ENCODE measurements around the gene ADIPOQ.
"Not testable (repeated sequence)": the region's sequence is repeated elsewhere in the genome, so short reads cannot be mapped to it uniquely, and the experiment has no call there.

ADIPOQ gene

DNA sequence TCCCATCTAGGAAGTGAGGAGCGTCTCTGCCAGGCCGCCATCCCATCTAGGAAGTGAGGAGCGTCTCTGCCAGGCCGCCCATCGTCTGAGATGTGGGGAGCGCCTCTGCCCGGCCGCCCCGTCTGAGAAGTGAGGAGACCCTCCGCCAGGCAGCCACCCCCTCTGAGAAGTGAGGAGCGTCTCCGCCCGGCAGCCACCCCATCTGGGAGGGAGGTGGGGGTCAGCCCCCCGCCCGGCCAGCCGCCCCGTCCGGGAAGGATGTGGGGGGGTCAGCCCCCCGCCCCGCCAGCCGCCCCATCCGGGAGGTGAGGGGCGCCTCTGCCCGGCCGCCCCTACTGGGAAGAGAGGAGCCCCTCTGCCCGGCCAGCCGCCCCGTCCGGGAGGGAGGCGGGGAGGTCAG, 31.3 kb downstream of the ADIPOQ start:
- FAIRE-seq = not testable (repeated sequence)

DNA sequence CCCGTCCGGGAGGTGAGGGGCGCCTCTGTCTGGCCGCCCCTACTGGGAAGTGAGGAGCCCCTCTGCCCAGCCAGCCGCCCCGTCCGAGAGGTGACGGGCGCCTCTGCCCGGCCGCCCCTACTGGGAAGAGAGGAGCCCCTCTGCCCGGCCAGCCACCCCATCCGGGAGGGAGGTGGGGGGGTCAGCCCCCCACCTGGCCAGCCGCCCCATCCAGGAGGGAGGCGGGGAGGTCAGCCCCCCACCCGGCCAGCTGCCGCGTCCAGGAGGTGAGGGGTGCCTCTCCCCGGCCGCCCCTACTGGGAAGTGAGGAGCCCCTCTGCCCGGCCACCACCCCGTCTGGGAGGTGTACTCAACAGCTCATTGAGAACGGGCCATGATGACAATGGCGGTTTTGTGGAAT, 31.7 kb downstream of the ADIPOQ start:
- FAIRE-seq = not testable (repeated sequence)

DNA sequence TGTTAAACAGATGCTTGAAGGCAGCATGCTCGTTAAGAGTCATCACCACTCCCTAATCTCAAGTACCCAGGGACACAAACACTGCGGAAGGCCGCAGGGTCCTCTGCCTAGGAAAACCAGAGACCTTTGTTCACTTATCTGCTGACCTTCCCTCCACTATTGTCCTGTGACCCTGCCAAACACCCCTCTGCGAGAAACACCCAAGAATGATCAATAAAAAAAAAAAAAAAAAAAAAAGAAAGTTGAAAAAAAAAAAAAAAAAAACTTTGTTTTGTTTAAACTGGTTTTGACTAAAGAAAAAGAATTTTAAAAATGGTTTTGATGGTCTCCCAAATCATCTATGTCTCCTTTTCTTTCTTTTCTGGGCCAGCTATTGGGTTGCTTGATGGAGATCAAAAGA, 32.3 kb downstream of the ADIPOQ start:
- not testable (repeated sequence) for FAIRE-seq

DNA sequence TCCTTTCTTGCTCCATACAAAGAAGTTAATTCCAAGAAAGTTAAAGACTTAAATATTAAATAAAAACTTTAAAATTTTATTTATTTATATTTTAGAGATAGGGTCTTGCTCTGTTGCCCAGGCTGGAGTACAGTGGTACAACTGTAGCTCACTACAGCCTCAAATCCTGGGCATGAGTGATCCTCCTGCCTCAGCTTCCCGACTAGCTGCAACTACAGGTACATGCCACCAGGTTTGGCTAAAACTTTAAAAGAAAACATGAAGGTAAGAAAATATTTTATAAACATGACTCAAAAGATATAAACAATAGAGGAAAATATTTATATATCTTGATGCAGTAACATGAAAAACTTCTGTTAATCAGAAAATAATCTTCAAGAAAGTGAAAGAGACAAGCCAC, 33.2 kb downstream of the ADIPOQ start:
- FAIRE-seq = no peak

DNA sequence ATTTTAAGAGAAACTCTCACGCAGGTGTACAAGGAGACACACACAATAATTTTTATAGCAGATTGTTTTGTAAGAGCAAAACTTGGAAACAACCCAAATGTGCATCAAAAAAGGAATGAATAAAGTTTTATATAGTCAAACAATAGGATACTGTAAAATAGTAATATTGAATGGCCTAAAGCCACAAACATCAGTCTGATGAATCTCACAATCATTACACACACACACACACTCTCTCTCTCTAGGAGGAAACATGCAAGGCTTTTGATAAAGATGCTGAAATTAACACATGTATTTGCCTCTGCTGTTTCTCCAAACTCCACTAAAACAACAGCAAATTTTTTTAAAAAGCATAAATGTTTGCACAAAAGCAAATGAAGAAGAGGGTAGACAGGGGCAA, 37.3 kb downstream of the ADIPOQ start:
- no peak for FAIRE-seq

DNA sequence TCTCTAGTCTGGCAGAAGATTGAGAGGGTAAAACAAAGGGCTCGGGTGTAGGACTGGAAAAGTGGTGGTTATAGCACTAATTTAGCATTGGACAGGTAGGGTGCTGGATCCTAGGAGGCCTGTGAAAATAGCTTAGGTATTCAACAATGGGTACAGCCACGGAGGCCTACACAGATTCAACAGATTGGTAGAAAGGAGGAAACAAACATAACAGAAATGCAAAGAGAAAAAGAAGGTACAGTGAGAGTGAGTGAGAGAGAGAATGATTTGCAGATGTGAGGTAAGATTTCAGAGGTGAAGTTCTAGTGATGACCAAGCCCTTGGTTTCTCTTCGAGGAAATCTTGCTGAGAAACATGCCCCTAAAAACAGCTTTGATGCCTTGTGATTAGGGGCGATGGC, 37.9 kb downstream of the ADIPOQ start:
- no peak for FAIRE-seq

DNA sequence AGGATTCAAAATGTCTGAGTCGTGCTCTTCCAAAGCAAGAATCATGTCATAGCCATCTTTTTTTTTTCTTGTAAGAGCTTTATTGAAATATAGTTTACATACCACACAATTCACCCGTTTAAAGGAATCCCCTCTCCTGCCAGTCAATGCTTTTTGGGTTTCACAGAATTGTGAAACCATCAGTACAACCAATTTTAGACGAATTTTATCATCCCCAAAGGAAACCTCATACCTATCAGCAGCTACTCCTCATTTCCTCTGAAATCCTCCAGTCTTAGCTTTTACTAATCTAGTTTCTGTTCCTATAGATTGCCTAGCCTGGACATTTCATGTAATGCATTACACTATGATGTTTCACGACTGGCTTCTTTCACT, 39.6 kb downstream of the ADIPOQ start:
- no peak for FAIRE-seq

DNA sequence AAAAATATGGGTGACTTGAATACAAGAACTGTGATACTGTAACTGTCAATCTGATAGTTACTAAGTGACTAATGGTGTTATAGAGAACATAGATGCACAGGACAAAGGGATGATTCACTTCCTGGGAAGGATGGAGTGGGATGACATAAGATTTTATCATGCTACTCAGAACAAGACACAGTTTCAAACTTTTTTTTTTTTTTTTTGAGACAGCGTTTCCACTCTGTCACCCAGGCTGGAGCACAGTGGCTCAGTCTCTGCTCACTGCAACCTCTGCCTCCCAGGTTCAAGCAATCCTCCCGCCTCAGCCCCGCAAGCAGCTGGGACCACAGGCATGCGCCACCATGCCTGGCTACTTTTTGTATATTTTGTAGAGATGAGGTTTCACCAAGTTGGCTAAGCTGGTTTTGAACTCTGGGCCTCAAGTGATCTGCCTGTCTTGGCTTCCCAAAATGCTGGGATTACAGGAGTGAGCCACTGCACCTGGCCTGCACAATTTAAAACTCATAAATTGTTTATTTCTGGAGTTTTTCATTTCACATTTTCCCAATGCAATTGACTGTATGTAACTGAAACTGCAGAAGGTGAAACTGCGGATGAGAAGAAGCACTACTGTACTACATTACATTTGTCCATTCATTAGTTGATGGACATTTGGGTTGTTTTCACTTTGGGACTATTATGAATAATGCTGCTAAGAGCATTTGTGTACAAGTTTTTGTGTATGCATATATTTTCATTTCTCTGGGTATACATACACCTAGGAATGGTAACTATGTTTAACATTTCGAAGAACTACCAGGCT, 40.6 kb downstream of the ADIPOQ start:
- FAIRE-seq = no peak

DNA sequence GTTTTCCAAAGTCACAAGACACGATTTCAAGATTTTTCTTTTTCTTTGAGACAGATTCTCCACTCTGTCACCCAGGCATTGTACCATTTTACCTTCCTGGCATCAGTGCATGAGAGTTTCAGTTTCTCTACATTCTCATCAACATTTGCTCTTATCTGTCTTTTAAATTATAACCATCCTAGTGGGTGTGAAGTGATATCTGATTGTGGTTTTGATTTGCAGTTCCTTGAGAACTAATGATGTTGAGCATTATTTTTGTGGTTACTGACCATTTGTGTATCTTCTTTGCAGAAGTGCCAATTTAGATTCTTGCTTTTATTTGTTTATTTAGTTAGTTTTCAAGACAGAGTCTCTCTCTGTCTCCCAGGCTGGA, 41.2 kb downstream of the ADIPOQ start:
- FAIRE-seq = no peak

DNA sequence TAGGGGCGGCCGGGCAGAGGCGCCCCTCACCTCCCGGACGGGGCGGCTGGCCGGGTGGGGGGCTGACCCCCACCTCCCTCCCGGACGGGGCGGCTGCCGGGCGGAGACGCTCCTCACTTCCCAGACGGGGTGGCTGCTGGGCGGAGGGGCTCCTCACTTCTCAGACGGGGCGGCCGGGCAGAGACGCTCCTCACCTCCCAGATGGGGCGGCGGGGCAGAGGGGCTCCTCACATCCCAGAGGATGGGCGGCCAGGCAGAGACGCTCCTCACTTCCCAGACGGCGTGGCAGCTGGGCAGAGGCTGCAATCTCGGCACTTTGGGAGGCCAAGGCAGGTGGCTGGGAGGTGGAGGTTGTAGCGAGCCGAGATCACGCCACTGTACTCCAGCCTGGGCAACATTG, 42.4 kb downstream of the ADIPOQ start:
- FAIRE-seq = not testable (repeated sequence)

DNA sequence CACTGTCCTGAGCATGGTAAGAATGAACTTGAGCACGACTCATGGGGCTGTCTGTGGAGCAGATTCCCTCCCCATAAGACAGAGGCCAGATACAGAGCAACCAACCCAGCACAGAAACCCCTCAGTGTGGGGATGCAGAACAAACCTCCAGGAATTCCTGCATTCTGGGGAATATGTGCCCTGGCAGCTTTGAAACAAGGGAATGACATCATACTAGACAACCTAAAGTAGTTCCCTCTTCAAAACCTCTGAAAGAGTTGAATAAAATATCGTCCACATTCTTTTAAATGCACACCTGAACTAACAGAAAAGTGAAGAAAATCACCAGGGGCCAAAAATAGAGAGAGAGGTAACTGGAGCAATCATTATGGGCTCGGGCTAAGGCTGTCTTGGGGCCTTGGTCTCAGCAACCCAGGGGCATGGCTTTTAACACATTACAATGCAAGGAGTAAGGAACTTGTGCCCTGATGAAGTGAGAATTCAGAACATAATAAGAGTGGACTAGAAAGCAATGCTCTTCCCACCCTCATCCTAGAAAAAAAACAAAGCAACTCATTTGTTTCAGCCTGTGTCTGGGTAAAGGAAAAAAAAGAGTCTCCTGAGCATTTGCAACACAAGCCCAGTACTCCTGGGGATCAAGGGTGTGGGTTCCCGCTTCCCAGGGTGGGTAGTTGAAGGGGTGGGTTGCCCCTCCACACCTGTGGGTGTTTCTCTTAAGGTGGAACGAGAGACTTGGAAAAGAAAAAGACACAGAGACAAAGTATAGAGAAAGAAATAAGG, 43.9 kb downstream of the ADIPOQ start:
- FAIRE-seq = no peak

DNA sequence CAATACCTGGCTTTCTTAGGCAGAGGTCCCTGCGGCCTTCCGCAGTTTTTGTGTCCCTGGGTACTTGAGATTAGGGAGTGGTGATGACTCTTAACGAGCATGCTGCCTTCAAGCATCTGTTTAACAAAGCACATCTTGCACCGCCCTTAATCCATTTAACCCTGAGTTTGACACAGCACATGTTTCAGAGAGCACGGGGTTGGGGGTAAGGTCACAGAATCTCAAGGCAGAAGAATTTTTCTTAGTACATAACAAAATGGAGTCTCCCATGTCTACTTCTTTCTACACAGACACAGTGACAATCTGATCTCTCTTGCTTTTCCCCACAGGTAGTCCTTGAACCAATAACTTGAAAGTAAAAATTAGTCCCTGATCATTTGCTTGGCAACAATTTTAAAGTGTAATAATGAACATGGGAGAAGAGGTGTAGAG, 45.0 kb downstream of the ADIPOQ start:
- FAIRE-seq = not testable (repeated sequence)

DNA sequence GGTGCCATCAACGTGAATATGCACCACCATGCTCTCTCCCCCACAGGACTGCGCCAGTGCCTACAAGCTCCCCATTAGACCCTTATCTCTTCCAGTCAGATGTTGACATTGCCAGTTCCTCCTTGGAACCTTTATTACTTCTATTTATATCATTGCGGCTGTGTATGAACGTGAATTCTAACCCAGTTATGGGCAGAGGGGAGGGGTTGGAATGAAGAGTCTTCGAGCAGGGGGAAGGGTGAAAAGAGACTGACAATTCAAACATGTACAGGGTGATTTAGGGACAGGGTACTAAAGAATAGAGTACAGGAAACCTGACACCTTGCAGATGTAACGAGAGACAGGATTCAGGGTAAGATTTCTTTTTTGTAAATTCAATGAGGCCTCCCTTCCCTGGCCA, 46.1 kb downstream of the ADIPOQ start:
- FAIRE-seq = no peak

DNA sequence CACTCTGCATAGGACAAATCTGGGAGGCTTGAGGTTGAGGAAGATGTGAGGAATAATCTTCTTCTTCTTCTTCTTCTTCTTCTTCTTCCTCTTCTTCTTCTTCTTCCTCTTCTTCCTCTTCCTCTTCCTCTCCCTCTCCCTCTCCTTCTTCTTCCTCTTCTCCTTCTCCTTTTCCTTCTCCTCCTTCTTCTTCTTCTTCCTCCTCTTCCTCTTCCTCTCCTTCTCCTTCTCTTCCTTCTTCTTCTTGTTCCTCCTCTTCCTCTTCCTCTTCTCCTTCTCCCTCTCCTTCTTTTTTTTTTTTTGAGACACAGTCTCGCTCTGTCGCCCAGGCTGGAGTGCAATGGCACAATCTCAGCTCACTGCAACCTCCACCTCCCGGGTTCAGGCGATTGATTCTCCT, 47.2 kb downstream of the ADIPOQ start:
- FAIRE-seq = not testable (repeated sequence)

DNA sequence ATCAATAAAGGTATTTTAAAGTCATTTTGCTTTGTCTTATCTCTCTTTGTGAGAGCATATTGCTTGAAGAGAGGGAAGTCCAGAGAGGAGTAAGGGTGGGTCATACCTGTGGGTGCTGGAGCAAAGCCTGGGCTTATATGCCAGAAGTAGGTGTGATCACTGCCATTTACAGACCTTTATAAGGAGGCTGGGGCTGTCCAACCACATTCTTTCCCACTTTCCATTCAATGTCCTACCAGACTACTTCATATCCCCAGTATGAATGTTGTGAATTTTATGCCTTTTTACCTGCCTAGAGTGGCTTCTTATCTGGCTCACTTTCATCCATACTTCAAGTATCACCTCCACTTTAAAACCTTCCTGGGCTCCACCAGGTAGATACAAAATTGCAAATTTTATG, 48.4 kb downstream of the ADIPOQ start:
- FAIRE-seq = no peak

DNA sequence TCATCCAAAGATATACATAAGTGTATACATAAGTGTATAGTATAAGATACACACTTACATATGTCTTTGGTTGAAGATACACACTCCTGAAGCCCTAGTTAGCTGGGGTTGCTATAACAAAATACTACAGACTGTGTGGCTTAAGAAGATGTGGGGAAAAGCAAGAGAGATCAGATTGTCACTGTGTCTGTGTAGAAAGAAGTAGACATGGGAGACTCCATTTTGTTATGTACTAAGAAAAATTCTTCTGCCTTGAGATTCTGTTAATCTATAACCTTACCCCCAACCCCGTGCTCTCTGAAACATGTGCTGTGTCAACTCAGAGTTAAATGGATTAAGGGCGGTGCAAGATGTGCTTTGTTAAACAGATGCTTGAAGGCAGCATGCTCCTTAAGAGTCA, 50.6 kb downstream of the ADIPOQ start:
- FAIRE-seq = not testable (repeated sequence)

DNA sequence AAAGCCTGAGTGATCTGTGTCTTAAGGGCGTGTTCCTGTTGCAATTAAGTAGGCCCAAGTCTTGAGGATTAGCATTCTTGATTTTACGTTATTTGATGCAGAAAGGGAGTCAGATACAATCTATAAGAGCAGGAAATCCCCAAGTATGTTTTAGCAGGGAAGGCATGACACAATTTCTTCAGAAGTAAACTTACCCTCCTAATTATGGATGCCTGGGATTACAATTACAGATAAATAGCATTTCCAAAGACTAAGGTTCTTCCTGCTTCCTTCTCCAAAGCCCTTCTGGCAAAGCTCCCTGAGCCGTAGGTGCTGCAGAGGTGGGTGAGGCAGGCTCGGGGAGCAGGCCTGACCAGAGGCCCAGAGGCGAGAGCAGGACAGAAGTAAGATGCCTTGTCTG, 52.9 kb downstream of the ADIPOQ start:
- FAIRE-seq = no peak

DNA sequence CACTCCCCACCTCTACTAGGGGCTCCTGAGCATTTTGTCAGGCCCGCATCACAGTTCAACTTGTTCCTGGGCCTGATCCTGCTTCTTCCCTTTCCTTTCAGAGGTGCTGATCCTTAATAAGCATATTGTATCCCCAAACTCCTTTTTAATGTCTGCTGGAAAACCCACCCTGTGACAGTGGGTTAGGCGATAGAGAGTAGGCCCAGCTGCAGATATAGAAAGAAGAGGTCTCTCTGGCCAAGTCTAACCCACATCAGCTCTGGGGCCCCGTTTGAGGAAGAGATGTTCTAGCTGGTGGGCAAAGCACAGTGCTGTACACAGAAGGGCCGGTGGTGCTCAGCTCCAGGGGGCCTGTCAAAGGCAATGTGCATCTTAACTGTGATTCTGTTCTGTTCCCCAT, 53.5 kb downstream of the ADIPOQ start:
- no peak for FAIRE-seq

DNA sequence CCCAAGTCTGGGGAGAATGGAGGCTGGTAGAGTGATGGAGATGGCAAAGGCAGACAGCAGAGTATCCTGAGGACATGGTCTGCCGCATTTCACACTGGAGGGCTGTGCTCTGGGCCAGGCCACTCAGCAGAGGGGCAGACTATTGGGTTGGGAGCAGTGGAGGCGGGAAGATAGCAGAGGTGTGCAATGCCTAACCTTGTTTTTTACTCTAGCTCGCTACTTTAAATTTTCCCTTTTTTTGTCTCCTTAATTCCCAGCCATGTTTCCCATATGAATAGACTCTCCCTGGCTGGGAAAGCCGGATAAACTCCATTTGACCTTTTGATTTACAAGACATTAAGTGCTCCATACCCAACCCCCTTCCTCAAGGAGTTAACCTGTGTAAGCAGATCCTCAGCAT, 54.4 kb downstream of the ADIPOQ start:
- FAIRE-seq = no peak

DNA sequence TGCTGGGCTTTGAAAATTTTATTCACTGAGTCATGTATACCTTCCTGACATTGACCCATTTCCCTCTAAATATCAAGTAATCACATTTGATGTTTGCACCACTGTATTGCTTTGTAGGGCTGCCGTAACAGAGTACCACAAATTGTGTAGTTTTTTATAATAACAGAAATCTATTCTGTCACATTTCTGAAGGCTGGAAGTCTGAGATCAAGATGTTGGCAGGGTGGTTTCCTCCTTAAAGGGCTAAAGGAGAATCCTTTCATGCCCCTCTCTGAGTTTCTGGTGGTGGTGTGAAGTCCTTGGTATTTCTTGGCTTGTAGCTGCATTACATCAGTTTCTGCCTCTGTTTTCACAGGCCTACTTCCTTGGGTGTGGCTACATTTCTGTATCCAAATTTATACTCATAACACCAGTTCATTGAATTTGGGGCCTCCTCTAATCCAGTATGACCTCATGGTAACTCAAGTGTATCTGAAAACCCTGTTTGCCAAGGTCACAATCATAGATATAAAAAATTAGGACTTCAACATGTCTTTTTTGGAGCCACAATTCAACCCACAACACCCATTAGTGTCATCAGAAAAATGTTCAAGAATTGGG, 58.7 kb downstream of the ADIPOQ start:
- no peak for FAIRE-seq

DNA sequence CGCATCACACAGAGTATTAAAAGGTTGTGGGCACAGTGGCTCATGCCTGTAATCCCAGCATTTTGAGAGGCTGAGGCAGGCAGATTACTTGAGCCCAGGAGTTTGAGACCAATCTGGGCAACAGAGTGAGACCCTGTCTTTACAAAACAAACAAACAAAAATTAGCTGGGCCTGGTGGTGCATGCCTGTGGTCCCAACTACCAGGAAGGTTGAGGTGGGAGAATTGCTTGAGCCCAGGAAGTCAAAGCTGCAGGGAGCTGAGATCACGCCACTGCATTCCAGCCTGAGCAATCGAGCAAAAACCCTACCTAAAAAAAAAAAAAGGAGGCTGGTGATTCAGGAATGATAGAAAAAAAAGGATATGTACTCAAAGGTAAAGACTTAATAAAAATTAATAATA, 59.6 kb downstream of the ADIPOQ start:
- no peak for FAIRE-seq

DNA sequence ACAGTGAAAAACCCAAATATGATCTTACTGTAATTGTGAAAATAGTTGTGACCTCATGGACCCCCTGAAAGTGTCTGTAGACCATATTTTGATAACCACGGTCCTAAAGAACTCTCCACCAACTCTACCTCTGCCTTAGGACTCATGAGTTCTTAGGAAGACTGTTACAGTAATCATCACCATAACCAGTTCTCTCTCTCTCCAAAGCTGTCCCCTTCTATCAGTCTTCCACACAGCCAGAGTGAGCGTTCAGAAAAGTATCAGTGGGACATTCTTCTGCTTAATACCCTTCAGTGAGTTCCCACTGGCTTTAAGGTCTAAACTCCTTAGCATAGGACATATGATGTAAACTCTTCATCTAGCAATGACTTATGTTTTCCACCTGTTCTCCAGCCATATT, 60.2 kb downstream of the ADIPOQ start:
- FAIRE-seq = no peak

DNA sequence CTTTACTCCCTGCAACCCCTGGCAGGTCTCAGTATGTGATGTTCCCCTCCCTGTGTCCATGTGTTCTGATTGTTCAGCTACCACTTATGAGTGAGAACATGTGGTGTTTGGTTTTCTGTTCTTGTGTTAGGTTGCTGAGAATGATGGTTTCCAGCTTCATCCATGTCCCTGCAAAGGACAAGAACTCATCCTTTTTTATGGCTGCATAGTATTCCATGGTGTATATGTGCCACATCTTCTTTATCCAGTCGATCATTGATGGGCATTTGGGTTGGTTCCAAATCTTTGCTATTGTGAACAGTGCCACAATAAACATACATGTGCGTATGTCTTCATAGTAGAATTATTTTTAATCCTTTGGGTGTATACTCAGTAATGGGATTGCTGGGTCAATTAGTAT, 61.2 kb downstream of the ADIPOQ start:
- not testable (repeated sequence) for FAIRE-seq

DNA sequence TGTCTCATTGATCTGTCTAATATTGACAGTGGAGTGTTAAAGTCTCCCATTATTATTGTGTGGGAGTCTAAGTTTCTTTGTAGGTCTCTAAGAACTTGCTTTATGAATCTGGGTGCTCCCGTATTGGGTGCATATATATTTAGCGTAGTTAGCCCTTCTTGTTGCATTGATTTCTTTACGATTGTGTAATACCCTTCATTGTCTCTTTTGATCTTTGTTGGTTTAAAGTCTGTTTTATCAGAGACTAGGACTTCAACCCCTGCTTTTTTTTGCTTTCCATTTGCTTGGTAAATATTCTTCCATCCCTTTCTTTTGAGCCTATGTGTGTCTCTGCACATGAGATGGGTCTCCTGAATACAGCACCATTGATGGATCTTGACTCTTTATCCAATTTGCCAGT, 64.6 kb downstream of the ADIPOQ start:
- FAIRE-seq = not testable (repeated sequence)

Measured in TTC549 (cell line).